Astrocyte of the cerebellum (primary cell): Measurements from ENCODE around the gene EPN1.

Experiments
- DNase-seq: peaks from one replicate; pipeline ENCODE4 v3.0.0-alpha.2; 2011; ENCODE audit warnings: low read depth
- H3K4me3 ChIP-seq: 2 replicates; pipeline ENCODE4 v1.5.1; 2011; ENCODE audit warnings: mild to moderate bottlenecking, low read depth, low read length, moderate library complexity
- in situ Hi-C: cut with HindIII; loops from 2 replicates; pipeline ENCODE4 v1.10.0; 2017; ENCODE audit warnings: low sequenced_read_pairs
- TF ChIP-seq, protein P1 (sequence below): IDR thresholded peaks from 2 replicates; pipeline ENCODE4 v1.5.1; 2012; ENCODE audit warnings: low read length, low read depth, moderate library complexity, mild to moderate bottlenecking; ENCODE audit errors: missing control alignments

EPN1 gene

GRCh38 chr19:55642153-55643002, 32.6 kb upstream of the EPN1 start:
- in situ Hi-C loops: no loop called here
- TF ChIP-seq, protein P1, sequence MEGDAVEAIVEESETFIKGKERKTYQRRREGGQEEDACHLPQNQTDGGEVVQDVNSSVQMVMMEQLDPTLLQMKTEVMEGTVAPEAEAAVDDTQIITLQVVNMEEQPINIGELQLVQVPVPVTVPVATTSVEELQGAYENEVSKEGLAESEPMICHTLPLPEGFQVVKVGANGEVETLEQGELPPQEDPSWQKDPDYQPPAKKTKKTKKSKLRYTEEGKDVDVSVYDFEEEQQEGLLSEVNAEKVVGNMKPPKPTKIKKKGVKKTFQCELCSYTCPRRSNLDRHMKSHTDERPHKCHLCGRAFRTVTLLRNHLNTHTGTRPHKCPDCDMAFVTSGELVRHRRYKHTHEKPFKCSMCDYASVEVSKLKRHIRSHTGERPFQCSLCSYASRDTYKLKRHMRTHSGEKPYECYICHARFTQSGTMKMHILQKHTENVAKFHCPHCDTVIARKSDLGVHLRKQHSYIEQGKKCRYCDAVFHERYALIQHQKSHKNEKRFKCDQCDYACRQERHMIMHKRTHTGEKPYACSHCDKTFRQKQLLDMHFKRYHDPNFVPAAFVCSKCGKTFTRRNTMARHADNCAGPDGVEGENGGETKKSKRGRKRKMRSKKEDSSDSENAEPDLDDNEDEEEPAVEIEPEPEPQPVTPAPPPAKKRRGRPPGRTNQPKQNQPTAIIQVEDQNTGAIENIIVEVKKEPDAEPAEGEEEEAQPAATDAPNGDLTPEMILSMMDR: no peak
- peak overlapping the region; percentile 82 for H3K4me3 ChIP-seq
- DNase-seq: no peak

DNA sequence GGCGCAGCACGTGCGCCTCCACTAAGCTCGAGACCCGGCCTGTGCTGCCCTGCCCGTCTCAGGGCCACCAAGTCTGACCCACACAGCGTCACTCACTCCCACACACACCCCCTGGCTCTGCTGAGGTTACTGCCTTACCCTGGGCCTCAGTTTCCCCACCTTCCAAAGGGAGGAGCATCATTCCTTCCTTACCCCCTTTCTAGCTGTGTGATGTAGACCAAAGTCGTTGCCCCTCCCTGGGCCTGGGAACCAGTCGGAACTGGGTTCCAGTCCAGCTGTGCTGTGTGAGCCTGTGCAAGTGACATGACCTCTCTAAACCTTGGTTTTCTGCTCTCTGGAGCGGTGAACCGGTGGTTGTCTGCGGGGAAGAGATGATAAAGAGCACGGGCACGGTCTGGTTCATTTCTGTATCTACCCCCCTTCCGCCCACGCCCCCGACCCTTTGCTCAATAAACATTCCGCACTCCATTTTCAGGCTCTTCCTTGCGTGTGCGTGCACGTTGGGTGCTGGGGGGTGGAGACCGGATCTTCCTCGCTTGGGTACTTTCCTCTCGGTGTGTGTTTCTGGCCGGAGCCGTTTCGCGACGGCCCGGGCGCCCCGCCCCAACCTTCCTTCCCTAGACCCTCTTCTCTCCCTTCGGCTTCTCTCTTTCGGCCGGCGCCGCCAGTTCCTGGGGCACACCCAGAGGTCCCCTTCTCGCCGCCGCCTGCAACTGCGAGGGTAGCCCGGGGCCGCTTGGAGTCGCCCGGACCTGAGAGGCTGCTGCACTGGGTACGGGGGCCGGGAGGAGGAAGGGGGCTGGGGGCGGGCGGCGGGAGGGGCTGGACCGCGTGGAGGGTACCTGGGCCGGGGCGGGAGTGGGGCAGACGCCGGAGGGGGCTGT, 31.8 kb upstream of the EPN1 start, which contains the start of gene ZNF581:
TSS of gene ZNF581 (plus strand) at position 647 of the 884 bp plus-strand sequence. CDS start 923 bp downstream, outside the sequence.
- H3K4me3 ChIP-seq: peak within 1 kb of the TSS; percentile 82
- TF ChIP-seq, protein P1: no peak
- peak; percentile 36 for DNase-seq
- in situ Hi-C loops: no loop called here

GRCh38 chr19:55643887-55644176, 31.2 kb upstream of the EPN1 start:
- no peak for DNase-seq
- TF ChIP-seq, protein P1: no peak
- peak overlapping the region; percentile 82 for H3K4me3 ChIP-seq
- in situ Hi-C loops: no loop called here

- DNase-seq: no peak
- in situ Hi-C loops: no loop called here
- TF ChIP-seq, protein P1: no peak
- peak overlapping the region; percentile 82 for H3K4me3 ChIP-seq
These were observed 30.7 kb upstream of the EPN1 start for GRCh38 chr19:55644191-55644833.

- peak overlapping the region; percentile 82 for H3K4me3 ChIP-seq
- DNase-seq: no peak
These were observed 30.0 kb upstream of the EPN1 start for GRCh38 chr19:55644842-55645511.

More at GRCh38 chr19:55644842-55645511, 30.0 kb upstream of the EPN1 start:
- TF ChIP-seq, protein P1: no peak
- in situ Hi-C loops: no loop called here
